Parathyroid adenoma (tissue), 2 donors: ENCODE data around the gene ROBO1.
"Not testable (repeated sequence)": the region's sequence is repeated elsewhere in the genome, so short reads cannot be mapped to it uniquely, and the experiment has no call there.

Source experiments
- H2AFZ ChIP-seq: fragments of 300-600 bp; sonication (generic); one replicate; pipeline ENCODE4 v1.7.0; 2017; ENCODE audit warnings: antibody characterized with exemption, mild to moderate bottlenecking
- H3K27ac ChIP-seq: fragments of 300-600 bp; sonication (generic); one replicate; pipeline ENCODE4 v1.7.0; 2017
- H3K27me3 ChIP-seq: fragments of 300-600 bp; sonication (generic); one replicate; pipeline ENCODE4 v1.7.0; 2017; ENCODE audit warnings: low read length; ENCODE audit not compliant: control insufficient read depth, insufficient read depth
- H3K36me3 ChIP-seq: fragments of 300-600 bp; sonication (generic); one replicate; pipeline ENCODE4 v1.7.0; 2017; ENCODE audit warnings: low read length; ENCODE audit not compliant: control insufficient read depth, insufficient read depth
- H3K4me1 ChIP-seq: fragments of 300-600 bp; sonication (generic); one replicate; pipeline ENCODE4 v1.7.0; 2017; ENCODE audit warnings: control low read depth
- H3K4me2 ChIP-seq: fragments of 300-600 bp; sonication (generic); one replicate; pipeline ENCODE4 v1.7.0; 2017; ENCODE audit warnings: low read length
- H3K4me3 ChIP-seq: fragments of 300-600 bp; sonication (generic); one replicate; pipeline ENCODE4 v1.7.0; 2017; ENCODE audit warnings: low read depth, low read length
- H3K79me2 ChIP-seq: fragments of 300-600 bp; sonication (generic); one replicate; pipeline ENCODE4 v1.7.0; 2017; ENCODE audit warnings: control low read depth
- H3K9ac ChIP-seq: fragments of 300-600 bp; sonication (generic); one replicate; pipeline ENCODE4 v1.7.0; 2017; ENCODE audit warnings: mild to moderate bottlenecking
- H3K9me3 ChIP-seq: fragments of 300-600 bp; sonication (generic); one replicate; pipeline ENCODE4 v1.7.0; 2017; ENCODE audit warnings: low read length; ENCODE audit not compliant: control insufficient read depth
- TF ChIP-seq, protein P1 (sequence below): fragments of 300-600 bp; sonication (generic); IDR thresholded peaks from one replicate; pipeline ENCODE4 v1.7.0; 2017; ENCODE audit warnings: antibody characterized with exemption, mild to moderate bottlenecking
- donor health status: primary hyperparathyroidism.

Gene ROBO1

DNA sequence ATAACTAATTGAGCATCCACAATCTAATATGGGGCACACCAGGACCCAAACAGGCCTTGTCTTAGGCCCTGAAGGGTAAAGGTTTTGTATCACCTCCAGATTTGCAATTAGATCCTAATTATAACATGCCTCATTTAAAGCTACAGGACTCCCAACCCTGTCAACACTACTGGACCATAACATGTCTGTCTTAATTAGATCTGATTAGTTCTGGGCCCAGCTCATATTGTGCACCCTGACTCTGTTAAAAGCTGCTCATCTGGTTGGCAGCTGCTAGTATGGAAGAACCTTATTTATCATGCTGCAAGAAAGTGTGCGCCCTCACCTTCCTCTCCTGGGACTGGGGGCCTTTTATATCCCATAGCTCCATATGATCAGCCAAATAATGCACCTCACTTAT is 457.8 kb downstream of the ROBO1 start:
- Histone ChIP-seq H3K9me3 (no peaks in the 10 kb centered on the region), H3K27me3 (no peaks in the 10 kb centered on the region), H3K27ac (no peak overlapping the region), H3K4me1 (no peaks in the 10 kb centered on the region), H3K79me2 (no peaks in the 10 kb centered on the region), H3K9ac (no peak overlapping the region), H3K4me3 (no peak overlapping the region), H3K4me2 (no peak overlapping the region), H2AFZ (no peak overlapping the region), H3K36me3 (no peaks in the 10 kb centered on the region)
- TF ChIP-seq, protein P1, sequence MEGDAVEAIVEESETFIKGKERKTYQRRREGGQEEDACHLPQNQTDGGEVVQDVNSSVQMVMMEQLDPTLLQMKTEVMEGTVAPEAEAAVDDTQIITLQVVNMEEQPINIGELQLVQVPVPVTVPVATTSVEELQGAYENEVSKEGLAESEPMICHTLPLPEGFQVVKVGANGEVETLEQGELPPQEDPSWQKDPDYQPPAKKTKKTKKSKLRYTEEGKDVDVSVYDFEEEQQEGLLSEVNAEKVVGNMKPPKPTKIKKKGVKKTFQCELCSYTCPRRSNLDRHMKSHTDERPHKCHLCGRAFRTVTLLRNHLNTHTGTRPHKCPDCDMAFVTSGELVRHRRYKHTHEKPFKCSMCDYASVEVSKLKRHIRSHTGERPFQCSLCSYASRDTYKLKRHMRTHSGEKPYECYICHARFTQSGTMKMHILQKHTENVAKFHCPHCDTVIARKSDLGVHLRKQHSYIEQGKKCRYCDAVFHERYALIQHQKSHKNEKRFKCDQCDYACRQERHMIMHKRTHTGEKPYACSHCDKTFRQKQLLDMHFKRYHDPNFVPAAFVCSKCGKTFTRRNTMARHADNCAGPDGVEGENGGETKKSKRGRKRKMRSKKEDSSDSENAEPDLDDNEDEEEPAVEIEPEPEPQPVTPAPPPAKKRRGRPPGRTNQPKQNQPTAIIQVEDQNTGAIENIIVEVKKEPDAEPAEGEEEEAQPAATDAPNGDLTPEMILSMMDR, result no peak

DNA sequence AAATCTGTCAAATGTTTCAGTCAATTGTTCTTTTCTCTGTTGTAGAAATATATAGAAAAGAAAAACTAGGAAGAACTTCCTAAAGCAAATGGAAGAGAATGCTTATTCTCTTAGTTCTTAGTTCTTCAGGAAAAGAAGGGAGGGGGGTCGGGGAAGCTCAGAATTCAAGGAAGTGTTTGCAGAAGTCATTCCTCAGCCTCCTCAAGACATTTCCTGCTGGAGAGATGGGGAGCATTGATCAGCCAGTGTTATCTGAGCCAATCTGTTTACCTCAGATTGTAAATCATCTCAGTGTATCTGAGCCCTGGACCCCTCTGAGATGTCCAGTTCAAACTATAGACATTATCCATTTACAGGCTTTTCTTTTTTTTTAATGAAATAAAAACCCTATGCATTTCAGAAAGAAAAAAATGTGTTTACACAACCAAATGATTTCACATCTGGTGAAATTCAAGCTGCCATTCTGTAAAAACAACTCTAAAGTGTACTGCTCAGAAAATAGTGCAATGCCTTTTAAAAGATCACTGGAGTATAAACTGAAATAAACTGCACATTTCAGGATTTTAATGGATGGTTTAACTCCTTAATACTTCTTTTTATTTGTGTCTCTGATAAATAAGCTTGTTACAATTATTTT is 460.7 kb downstream of the ROBO1 start:
- no peak overlapping the region for H3K27ac ChIP-seq
- no peak overlapping the region for H3K9ac ChIP-seq
- H3K4me3 ChIP-seq, result no peak overlapping the region
- no peak overlapping the region for H3K4me2 ChIP-seq
- H2AFZ ChIP-seq, result no peak overlapping the region
- H3K4me1 ChIP-seq, result no peaks in the 10 kb centered on the region
- no peaks in the 10 kb centered on the region for H3K36me3 ChIP-seq
- TF ChIP-seq, protein P1, result no peak
- H3K9me3 ChIP-seq, result no peaks in the 10 kb centered on the region
- H3K27me3 ChIP-seq, result no peaks in the 10 kb centered on the region
- no peaks in the 10 kb centered on the region for H3K79me2 ChIP-seq

DNA sequence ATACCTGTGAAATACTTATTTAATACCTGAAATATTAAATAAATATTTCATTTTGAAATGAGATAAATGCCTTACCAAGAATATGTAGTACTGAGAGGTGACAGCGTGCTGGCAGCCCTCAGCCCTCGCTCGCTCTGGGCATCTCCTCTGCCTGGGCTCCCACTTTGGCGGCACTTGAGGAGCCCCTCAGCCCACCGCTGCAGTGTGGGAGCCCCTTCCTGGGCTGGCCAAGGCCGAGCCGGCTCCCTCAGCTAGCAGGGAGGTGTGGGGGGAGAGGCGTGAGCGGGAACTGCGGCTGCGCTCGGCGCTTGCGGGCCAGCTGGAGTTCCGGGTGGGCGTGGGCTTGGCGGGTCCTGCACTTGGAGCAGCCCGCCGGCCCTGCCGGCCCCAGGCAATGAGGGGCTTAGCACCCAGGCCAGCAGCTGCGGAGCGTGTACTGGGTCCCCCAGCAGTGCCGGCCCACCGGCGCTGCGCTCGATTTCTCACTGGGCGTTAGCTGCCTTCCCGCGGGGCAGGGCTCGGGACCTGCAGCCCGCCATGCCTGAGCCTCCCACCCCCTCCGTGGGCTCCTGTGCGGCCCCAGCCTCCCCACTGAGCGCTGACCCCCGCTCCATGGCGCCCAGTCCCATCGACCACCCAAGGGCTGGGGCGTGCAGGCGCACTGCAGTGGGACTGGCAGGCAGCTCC is 467.7 kb downstream of the ROBO1 start:
- H3K4me1 ChIP-seq, result not testable (repeated sequence)

DNA sequence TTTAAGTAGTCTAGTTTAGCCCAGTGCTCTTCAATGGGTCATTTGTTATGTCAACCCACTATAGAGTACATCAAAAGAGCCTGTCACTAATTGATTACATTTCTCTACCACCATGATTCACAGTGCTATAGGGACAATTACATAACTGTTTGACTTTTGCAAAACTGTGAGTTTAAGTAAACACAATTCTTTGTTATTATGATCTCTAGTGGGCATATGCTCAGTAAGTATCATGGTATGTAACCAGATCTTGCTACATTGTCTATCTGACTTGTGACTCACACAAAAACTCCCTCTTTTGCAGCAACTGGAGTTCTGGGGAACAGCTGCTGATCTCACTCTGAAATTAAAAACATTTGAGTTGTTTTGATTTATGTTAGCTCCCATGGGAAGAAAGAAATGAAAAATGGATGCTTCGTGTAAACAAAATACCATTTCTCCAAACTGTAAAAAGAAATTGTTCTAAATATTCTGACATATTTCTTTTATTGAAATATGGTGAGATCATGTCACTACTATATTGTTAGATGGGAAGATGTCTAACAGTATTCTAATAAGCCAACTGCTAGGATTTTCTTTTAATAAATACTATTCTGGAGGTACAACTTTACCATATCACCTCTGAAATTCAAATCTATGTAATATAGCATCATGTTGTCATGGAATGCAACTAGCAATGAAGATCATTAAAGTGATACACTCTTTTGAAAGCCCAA is 470.4 kb downstream of the ROBO1 start:
- H3K4me1 ChIP-seq, result no peaks in the 10 kb centered on the region
- H2AFZ ChIP-seq, result no peak overlapping the region

More for the DNA sequence above, 467.7 kb downstream of the ROBO1 start:
- not testable (repeated sequence) for H3K9me3 ChIP-seq, H3K9ac ChIP-seq, H3K36me3 ChIP-seq, H3K27ac ChIP-seq, H2AFZ ChIP-seq, H3K27me3 ChIP-seq, H3K4me2 ChIP-seq, H3K79me2 ChIP-seq, H3K4me3 ChIP-seq

DNA sequence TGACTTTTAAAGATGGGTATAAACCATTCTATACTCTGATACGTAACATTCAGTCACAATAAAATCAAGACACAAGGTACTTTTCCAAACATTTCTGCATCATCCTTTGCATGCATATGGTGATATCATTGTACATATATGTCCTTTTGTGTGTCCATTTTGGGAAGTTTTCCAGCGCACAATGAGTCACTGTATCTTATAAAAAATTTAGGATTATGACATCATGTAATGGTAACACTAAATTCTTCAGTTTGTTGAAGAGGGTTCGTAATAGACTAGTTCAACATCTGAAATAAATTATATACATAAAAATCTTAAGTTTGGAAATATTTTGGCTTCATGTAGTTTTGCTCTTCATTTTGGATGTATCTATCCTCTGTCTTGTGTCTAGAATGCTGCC is 480.9 kb downstream of the ROBO1 start:
- H3K9me3 ChIP-seq, result no peaks in the 10 kb centered on the region
- H2AFZ ChIP-seq, result no peak overlapping the region
- no peaks in the 10 kb centered on the region for H3K36me3 ChIP-seq
- H3K4me3 ChIP-seq, result no peak overlapping the region
- no peaks in the 10 kb centered on the region for H3K4me1 ChIP-seq
- H3K27me3 ChIP-seq, result no peaks in the 10 kb centered on the region
- no peak overlapping the region for H3K27ac ChIP-seq
- H3K4me2 ChIP-seq, result no peak overlapping the region
- no peaks in the 10 kb centered on the region for H3K79me2 ChIP-seq
- H3K9ac ChIP-seq, result no peak overlapping the region
- TF ChIP-seq, protein P1, result no peak

More for the DNA sequence above, 470.4 kb downstream of the ROBO1 start:
- H3K9ac ChIP-seq, result no peak overlapping the region
- no peaks in the 10 kb centered on the region for H3K79me2 ChIP-seq
- H3K4me3 ChIP-seq, result no peak overlapping the region
- no peak overlapping the region for H3K27ac ChIP-seq
- H3K9me3 ChIP-seq, result no peaks in the 10 kb centered on the region
- H3K36me3 ChIP-seq, result no peaks in the 10 kb centered on the region
- no peaks in the 10 kb centered on the region for H3K27me3 ChIP-seq
- H3K4me2 ChIP-seq, result no peak overlapping the region
- TF ChIP-seq, protein P1, result no peak
